Epithelial cell of esophagus (primary cell): Measurements from ENCODE around the gene PLIN4.

Experiments
- DNase-seq: peaks from one replicate; pipeline ENCODE4 v3.0.0; 2010; ENCODE audit warnings: low read depth
- H3K4me3 ChIP-seq: 2 replicates; pipeline ENCODE4 v1.5.1; 2011; ENCODE audit warnings: mild to moderate bottlenecking, low read length, control low read depth
- CTCF ChIP-seq: IDR thresholded peaks from 2 replicates; pipeline ENCODE4 v1.5.1; 2011; ENCODE audit warnings: low read depth, mild to moderate bottlenecking, low read length, control low read depth, inconsistent platforms; ENCODE audit not compliant: insufficient read depth; ENCODE audit errors: missing control alignments

Gene PLIN4

GRCh38 chr19:4510435-4511255, 7.6 kb downstream of the PLIN4 start:
- no peak for TF ChIP-seq CTCF
- H3K4me3 ChIP-seq: no peak overlapping the region
- DNase-seq: no peak

GRCh38 chr19:4508698-4509097, 9.6 kb downstream of the PLIN4 start:
- TF ChIP-seq CTCF: no peak
- H3K4me3 ChIP-seq: no peak overlapping the region
- no peak for DNase-seq

- TF ChIP-seq CTCF: no peak
- DNase-seq: no peak
- H3K4me3 ChIP-seq: no peak overlapping the region
These were observed 10.5 kb downstream of the PLIN4 start for GRCh38 chr19:4507804-4508203.

GRCh38 chr19:4507150-4507452, 11.2 kb downstream of the PLIN4 start:
- TF ChIP-seq CTCF: no peak
- H3K4me3 ChIP-seq: no peak overlapping the region
- no peak for DNase-seq

- peak; percentile 58 for DNase-seq
- no peak overlapping the region for H3K4me3 ChIP-seq
- TF ChIP-seq CTCF: no peak
These were observed 11.7 kb downstream of the PLIN4 start for GRCh38 chr19:4506449-4507149.

- no peak for TF ChIP-seq CTCF
- no peak overlapping the region for H3K4me3 ChIP-seq
- DNase-seq: no peak
These were observed 12.5 kb downstream of the PLIN4 start for GRCh38 chr19:4505570-4506448.
